Measurements from ENCODE around the gene KAT2A. TPM values are rescaled to one million over a fixed set of nuclear protein-coding genes. Genes with fewer than 3 reads are reported as not detected.

KAT2A gene
- total and polyA plus RNA-seq, 9 of the 15 experiments (the other 6 are each of a cell fraction or from before 2014, with no cell fraction given) = 1.5 to 80.4 (median 31.9) TPM

GRCh38 chr17:42153919-42154742 lies 33.0 kb upstream of the KAT2A start (continued):
- no peak for TF ChIP-seq ZNF354B (CRISPR knock-in tag; IDR thresholded peaks at IDR 0.05)
- TF ChIP-seq NR2C1 (IDR thresholded peaks at IDR 0.05) = no peak
- no peak for TF ChIP-seq NR2C1 (tag; IDR thresholded peaks at IDR 0.05)
- TF ChIP-seq, protein P1, sequence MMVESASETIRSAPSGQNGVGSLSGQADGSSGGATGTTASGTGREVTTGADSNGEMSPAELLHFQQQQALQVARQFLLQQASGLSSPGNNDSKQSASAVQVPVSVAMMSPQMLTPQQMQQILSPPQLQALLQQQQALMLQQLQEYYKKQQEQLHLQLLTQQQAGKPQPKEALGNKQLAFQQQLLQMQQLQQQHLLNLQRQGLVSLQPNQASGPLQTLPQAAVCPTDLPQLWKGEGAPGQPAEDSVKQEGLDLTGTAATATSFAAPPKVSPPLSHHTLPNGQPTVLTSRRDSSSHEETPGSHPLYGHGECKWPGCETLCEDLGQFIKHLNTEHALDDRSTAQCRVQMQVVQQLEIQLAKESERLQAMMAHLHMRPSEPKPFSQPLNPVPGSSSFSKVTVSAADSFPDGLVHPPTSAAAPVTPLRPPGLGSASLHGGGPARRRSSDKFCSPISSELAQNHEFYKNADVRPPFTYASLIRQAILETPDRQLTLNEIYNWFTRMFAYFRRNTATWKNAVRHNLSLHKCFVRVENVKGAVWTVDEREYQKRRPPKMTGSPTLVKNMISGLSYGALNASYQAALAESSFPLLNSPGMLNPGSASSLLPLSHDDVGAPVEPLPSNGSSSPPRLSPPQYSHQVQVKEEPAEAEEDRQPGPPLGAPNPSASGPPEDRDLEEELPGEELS (CRISPR knock-in tag; IDR thresholded peaks at IDR 0.05; ENCODE audit: borderline replicate concordance) = 0 out of 2 replicates have a peak, but pooled peaks have one; percentile 42
- no peak for TF ChIP-seq RBFOX2 (IDR thresholded peaks at IDR 0.05; ENCODE audit: low read depth, low read length)
- TF ChIP-seq, protein P2, sequence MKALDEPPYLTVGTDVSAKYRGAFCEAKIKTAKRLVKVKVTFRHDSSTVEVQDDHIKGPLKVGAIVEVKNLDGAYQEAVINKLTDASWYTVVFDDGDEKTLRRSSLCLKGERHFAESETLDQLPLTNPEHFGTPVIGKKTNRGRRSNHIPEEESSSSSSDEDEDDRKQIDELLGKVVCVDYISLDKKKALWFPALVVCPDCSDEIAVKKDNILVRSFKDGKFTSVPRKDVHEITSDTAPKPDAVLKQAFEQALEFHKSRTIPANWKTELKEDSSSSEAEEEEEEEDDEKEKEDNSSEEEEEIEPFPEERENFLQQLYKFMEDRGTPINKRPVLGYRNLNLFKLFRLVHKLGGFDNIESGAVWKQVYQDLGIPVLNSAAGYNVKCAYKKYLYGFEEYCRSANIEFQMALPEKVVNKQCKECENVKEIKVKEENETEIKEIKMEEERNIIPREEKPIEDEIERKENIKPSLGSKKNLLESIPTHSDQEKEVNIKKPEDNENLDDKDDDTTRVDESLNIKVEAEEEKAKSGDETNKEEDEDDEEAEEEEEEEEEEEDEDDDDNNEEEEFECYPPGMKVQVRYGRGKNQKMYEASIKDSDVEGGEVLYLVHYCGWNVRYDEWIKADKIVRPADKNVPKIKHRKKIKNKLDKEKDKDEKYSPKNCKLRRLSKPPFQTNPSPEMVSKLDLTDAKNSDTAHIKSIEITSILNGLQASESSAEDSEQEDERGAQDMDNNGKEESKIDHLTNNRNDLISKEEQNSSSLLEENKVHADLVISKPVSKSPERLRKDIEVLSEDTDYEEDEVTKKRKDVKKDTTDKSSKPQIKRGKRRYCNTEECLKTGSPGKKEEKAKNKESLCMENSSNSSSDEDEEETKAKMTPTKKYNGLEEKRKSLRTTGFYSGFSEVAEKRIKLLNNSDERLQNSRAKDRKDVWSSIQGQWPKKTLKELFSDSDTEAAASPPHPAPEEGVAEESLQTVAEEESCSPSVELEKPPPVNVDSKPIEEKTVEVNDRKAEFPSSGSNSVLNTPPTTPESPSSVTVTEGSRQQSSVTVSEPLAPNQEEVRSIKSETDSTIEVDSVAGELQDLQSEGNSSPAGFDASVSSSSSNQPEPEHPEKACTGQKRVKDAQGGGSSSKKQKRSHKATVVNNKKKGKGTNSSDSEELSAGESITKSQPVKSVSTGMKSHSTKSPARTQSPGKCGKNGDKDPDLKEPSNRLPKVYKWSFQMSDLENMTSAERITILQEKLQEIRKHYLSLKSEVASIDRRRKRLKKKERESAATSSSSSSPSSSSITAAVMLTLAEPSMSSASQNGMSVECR (CRISPR knock-in tag; IDR thresholded peaks at IDR 0.05) = no peak
- no peak for TF ChIP-seq MBD1 (CRISPR knock-in tag; IDR thresholded peaks at IDR 0.05)
- no peak for TF ChIP-seq EWSR1 (IDR thresholded peaks at IDR 0.05; ENCODE audit: borderline replicate concordance, low read depth, partially characterized antibody)
- no peak for TF ChIP-seq RAD51 (IDR thresholded peaks at IDR 0.05; ENCODE audit: borderline replicate concordance, low read depth)
- no peak for TF ChIP-seq FUS (optimal IDR thresholded peaks at IDR 0.05; ENCODE audit: low read depth, low read length)
- 0 out of 2 replicates have a peak, but pooled peaks have one; percentile 26 for TF ChIP-seq ZNF175 (CRISPR knock-in tag; IDR thresholded peaks at IDR 0.05; ENCODE audit: low read depth)
- no peak for TF ChIP-seq KDM2B (CRISPR knock-in tag; IDR thresholded peaks at IDR 0.05)
- TF ChIP-seq ELF1 (tag; IDR thresholded peaks at IDR 0.05) = no peak
- TF ChIP-seq, protein P3, sequence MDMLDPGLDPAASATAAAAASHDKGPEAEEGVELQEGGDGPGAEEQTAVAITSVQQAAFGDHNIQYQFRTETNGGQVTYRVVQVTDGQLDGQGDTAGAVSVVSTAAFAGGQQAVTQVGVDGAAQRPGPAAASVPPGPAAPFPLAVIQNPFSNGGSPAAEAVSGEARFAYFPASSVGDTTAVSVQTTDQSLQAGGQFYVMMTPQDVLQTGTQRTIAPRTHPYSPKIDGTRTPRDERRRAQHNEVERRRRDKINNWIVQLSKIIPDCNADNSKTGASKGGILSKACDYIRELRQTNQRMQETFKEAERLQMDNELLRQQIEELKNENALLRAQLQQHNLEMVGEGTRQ (CRISPR knock-in tag; IDR thresholded peaks at IDR 0.05) = peak; percentile 30; the same call in 1 of the 2 replicates
- TF ChIP-seq ZC3H8 (IDR thresholded peaks at IDR 0.05) = no peak
- TF ChIP-seq CEBPG (CRISPR knock-in tag; IDR thresholded peaks at IDR 0.05) = no peak
- no peak for TF ChIP-seq CEBPG (tag; conservative IDR thresholded peaks at IDR 0.05 in 1 of 2, IDR thresholded peaks at IDR 0.05 in 1 of 2)
- TF ChIP-seq ZNF133 (CRISPR knock-in tag; IDR thresholded peaks at IDR 0.05) = no peak
- TF ChIP-seq RCOR1 (IDR thresholded peaks at IDR 0.05; ENCODE audit: borderline replicate concordance in 1 of 2, low read depth in 2 of 2, low read length in 2 of 2) = no peak
